K562 (cell line): ENCODE data around the gene PLTP. TPM values are rescaled to one million over a fixed set of nuclear protein-coding genes. Genes with fewer than 3 reads are reported as not detected.

Experiments
- CEBPB ChIP-seq: fragments of 450-650 bp; IDR thresholded peaks from 2 replicates; pipeline ENCODE4 v1.6.1; 2016; ENCODE audit warnings: missing genetic modification characterization, missing compliant biosample characterization
- HLTF ChIP-seq: fragments of 450-650 bp; IDR thresholded peaks from 2 replicates; pipeline ENCODE4 v1.6.1; 2016
- HMG20B ChIP-seq: fragments of 250-450 bp; sonication (Bioruptor Pico); IDR thresholded peaks from 2 replicates; pipeline ENCODE4 v1.5.0; 2021; ENCODE audit warnings: mild to moderate bottlenecking
- MEIS2 ChIP-seq: fragments of 450-650 bp; IDR thresholded peaks from 2 replicates; pipeline ENCODE4 v1.6.1; 2014; ENCODE audit warnings: mild to moderate bottlenecking; ENCODE audit not compliant: partially characterized antibody
- NONO ChIP-seq, 2 experiments: fragments of 200-400 bp in 1 of 2; fragments of 450-650 bp in 1 of 2; formaldehyde crosslinking in 1 of 2; IDR thresholded peaks; 2 replicates each; pipeline ENCODE4 v1.6.1; 2017; ENCODE audit warnings: low read depth in 2 of 2, mild to moderate bottlenecking in 2 of 2, moderate library complexity in 2 of 2, low read length in 1 of 2
- PCBP1 ChIP-seq: fragments of 200-400 bp; formaldehyde crosslinking; IDR thresholded peaks from 2 replicates; pipeline ENCODE4 v1.6.1; 2018; ENCODE audit warnings: mild to moderate bottlenecking, low read depth, low read length; ENCODE audit not compliant: poor library complexity, severe bottlenecking
- POLR2B ChIP-seq: fragments of 450-650 bp; IDR thresholded peaks from 2 replicates; pipeline ENCODE4 v1.6.1; 2018; ENCODE audit warnings: low read depth; ENCODE audit not compliant: partially characterized antibody
- RBFOX2 ChIP-seq: fragments of 200-400 bp; formaldehyde crosslinking; IDR thresholded peaks from 2 replicates; pipeline ENCODE4 v1.6.1; 2017; ENCODE audit warnings: low read depth, mild to moderate bottlenecking, low read length, moderate library complexity
- SREBF2 ChIP-seq: sonication (generic); formaldehyde crosslinking; IDR thresholded peaks from 2 replicates; pipeline ENCODE4 v1.4.0; 2020; ENCODE audit warnings: mild to moderate bottlenecking, missing genetic modification reagents
- ZNF175 ChIP-seq: fragments of 200-800 bp; sonication (Bioruptor generic); IDR thresholded peaks from 2 replicates; pipeline ENCODE4 v1.6.1; 2016; ENCODE audit warnings: low read depth, mild to moderate bottlenecking, missing genetic modification characterization, missing compliant biosample characterization
- ZNF239 ChIP-seq: fragments of 250-450 bp; sonication (Bioruptor Pico); IDR thresholded peaks from 2 replicates; pipeline ENCODE4 v1.4.0; 2020; ENCODE audit warnings: mild to moderate bottlenecking
- ZNF263 ChIP-seq: sonication (generic); formaldehyde crosslinking; IDR thresholded peaks from 2 replicates; pipeline ENCODE4 v1.8.0; 2022; ENCODE audit warnings: mild to moderate bottlenecking, missing genetic modification reagents, borderline replicate concordance
- ZNF696 ChIP-seq: fragments of 250-450 bp; sonication (Bioruptor Pico); conservative IDR thresholded peaks from 2 replicates; pipeline ENCODE4 v1.4.0; 2020; ENCODE audit warnings: mild to moderate bottlenecking, moderate library complexity
- ZNF76 ChIP-seq: fragments of 250-450 bp; sonication (Bioruptor Pico); IDR thresholded peaks from 2 replicates; pipeline ENCODE4 v1.4.0; 2020; ENCODE audit warnings: mild to moderate bottlenecking, moderate library complexity, borderline replicate concordance
- ZNF830 ChIP-seq: fragments of 250-450 bp; sonication (Bioruptor Pico); IDR thresholded peaks from 2 replicates; pipeline ENCODE4 v1.5.0; 2021; ENCODE audit warnings: mild to moderate bottlenecking
- polyA plus RNA-seq, 8 experiments: library from polyadenylated mRNA; depleted of rRNA in 4 of 8; stranded (reverse) in 5 of 8; unstranded in 3 of 8; fragments of >200 nt; fragmentation: Nextera tagmentation in 2 of 8; fragmentation: Illumina TruSeq in 1 of 8; extraction: Ambion mirVana in 2 of 8; extraction: Trizol in 1 of 8; gene quantifications; 2 replicates each; pipeline versions ENCODE4 v1.2.1 to v1.2.3, GENCODE V29; 2011 to 2014; ENCODE audit warnings: inconsistent platforms in 1 of 8, missing spikeins in 1 of 8
- total RNA-seq, 7 experiments: library from RNA; depleted of rRNA in 6 of 7; stranded (reverse); fragments of >200 nt in 6 of 7; fragmentation: Illumina TruSeq in 2 of 7; extraction: Trizol in 2 of 7; gene quantifications; 2 replicates each; pipeline versions ENCODE4 v1.2.1 to v1.2.3, GENCODE V29; 2011 to 2021; ENCODE audit warnings: low replicate concordance in 1 of 7
- TF ChIP-seq, protein P1 (sequence below): sonication (generic); formaldehyde crosslinking; IDR thresholded peaks from 2 replicates; pipeline ENCODE4 v1.8.0; 2022; ENCODE audit warnings: mild to moderate bottlenecking, missing genetic modification reagents
- TF ChIP-seq, protein P2 (sequence below): sonication (generic); formaldehyde crosslinking; IDR thresholded peaks from 2 replicates; pipeline ENCODE4 v1.8.1; 2023; ENCODE audit warnings: mild to moderate bottlenecking, missing genetic modification reagents
- TF ChIP-seq, protein P3 (sequence below): conservative IDR thresholded peaks from 2 replicates; pipeline ENCODE4 v1.6.1; 2011; ENCODE audit warnings: low read depth, mild to moderate bottlenecking, low read length; ENCODE audit not compliant: control insufficient read depth
- TF ChIP-seq, protein P4 (sequence below): sonication (generic); formaldehyde crosslinking; IDR thresholded peaks from 2 replicates; pipeline ENCODE4 v1.8.0; 2022; ENCODE audit warnings: mild to moderate bottlenecking, missing genetic modification reagents

PLTP gene
- total and polyA plus RNA-seq, 9 of the 15 experiments (the other 6 are each of a cell fraction or from before 2014, with no cell fraction given) = 2.8 to 29.3 (median 17.6) TPM

DNA sequence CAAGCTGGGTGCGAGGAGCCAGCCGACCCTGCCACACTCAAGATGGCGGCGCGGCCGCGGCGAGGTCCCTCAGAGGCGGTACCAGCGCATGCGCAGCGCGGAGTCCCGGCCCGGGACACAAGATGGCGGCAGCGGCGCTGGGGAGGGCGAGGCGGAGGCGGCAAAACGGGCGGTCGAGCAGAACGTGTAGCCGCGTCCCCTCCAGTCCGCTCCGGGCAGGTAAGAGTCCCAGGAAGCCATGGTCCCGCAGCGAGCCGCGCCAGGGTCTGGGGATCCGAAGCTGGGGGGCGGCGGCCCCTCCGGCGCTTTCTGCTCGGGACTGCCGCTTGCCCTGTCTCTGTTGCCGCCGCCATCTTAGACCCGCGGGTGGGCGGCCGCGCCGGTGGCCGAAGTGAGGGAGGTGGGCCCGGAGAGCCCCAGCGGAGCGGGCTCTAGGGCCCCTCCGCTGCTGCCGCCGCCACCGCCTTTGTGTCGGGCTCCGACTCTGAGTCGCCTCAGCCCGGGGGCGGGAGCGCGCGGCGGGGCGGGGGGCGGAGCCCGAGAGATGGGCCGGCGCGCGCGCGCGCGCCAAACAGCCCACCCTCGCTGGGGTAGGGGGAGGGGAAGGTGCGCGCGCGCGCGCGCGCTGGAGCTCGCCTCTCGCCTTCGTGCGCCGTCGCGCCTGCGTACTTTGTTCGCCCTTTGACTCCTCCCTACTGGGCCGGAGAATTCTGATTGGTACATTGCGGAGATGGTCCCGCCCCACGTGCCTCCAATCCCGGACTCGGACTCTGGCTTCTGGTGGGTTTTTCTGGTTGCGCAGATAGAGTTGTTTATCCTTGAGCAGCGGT lies 22.8 kb upstream of the PLTP start, which contains the start of gene PCIF1 (continued):
- TF ChIP-seq, protein P1, sequence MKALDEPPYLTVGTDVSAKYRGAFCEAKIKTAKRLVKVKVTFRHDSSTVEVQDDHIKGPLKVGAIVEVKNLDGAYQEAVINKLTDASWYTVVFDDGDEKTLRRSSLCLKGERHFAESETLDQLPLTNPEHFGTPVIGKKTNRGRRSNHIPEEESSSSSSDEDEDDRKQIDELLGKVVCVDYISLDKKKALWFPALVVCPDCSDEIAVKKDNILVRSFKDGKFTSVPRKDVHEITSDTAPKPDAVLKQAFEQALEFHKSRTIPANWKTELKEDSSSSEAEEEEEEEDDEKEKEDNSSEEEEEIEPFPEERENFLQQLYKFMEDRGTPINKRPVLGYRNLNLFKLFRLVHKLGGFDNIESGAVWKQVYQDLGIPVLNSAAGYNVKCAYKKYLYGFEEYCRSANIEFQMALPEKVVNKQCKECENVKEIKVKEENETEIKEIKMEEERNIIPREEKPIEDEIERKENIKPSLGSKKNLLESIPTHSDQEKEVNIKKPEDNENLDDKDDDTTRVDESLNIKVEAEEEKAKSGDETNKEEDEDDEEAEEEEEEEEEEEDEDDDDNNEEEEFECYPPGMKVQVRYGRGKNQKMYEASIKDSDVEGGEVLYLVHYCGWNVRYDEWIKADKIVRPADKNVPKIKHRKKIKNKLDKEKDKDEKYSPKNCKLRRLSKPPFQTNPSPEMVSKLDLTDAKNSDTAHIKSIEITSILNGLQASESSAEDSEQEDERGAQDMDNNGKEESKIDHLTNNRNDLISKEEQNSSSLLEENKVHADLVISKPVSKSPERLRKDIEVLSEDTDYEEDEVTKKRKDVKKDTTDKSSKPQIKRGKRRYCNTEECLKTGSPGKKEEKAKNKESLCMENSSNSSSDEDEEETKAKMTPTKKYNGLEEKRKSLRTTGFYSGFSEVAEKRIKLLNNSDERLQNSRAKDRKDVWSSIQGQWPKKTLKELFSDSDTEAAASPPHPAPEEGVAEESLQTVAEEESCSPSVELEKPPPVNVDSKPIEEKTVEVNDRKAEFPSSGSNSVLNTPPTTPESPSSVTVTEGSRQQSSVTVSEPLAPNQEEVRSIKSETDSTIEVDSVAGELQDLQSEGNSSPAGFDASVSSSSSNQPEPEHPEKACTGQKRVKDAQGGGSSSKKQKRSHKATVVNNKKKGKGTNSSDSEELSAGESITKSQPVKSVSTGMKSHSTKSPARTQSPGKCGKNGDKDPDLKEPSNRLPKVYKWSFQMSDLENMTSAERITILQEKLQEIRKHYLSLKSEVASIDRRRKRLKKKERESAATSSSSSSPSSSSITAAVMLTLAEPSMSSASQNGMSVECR (CRISPR knock-in tag) = 0 out of 2 replicates have a peak, but pooled peaks have one; percentile 55
- peak; percentile 96; the same call in 1 of the 2 replicates for TF ChIP-seq ZNF830 (CRISPR knock-in tag)
- peak; percentile 98 for TF ChIP-seq RBFOX2
- TF ChIP-seq NONO (IDR thresholded peaks at IDR 0.05; ENCODE audit: low read depth in 2 of 2, low read length in 1 of 2) = peak; percentile 77 to 95; a peak in 3 of 4 replicates
- TF ChIP-seq, protein P2, sequence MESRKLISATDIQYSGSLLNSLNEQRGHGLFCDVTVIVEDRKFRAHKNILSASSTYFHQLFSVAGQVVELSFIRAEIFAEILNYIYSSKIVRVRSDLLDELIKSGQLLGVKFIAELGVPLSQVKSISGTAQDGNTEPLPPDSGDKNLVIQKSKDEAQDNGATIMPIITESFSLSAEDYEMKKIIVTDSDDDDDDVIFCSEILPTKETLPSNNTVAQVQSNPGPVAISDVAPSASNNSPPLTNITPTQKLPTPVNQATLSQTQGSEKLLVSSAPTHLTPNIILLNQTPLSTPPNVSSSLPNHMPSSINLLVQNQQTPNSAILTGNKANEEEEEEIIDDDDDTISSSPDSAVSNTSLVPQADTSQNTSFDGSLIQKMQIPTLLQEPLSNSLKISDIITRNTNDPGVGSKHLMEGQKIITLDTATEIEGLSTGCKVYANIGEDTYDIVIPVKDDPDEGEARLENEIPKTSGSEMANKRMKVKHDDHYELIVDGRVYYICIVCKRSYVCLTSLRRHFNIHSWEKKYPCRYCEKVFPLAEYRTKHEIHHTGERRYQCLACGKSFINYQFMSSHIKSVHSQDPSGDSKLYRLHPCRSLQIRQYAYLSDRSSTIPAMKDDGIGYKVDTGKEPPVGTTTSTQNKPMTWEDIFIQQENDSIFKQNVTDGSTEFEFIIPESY (CRISPR knock-in tag) = 0 out of 2 replicates have a peak, but pooled peaks have one; percentile 5
- TF ChIP-seq HMG20B (CRISPR knock-in tag) = no peak
- no peak for TF ChIP-seq SREBF2 (CRISPR knock-in tag)
- TF ChIP-seq, protein P3, sequence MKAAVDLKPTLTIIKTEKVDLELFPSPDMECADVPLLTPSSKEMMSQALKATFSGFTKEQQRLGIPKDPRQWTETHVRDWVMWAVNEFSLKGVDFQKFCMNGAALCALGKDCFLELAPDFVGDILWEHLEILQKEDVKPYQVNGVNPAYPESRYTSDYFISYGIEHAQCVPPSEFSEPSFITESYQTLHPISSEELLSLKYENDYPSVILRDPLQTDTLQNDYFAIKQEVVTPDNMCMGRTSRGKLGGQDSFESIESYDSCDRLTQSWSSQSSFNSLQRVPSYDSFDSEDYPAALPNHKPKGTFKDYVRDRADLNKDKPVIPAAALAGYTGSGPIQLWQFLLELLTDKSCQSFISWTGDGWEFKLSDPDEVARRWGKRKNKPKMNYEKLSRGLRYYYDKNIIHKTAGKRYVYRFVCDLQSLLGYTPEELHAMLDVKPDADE = peak; percentile 91
- peak; percentile 72; the same call in 1 of the 2 replicates for TF ChIP-seq ZNF175 (CRISPR knock-in tag)
- no peak; the same call in 1 of the 2 replicates for TF ChIP-seq ZNF239 (CRISPR knock-in tag)
- 0 out of 2 replicates have a peak, but pooled peaks have one; percentile 62 for TF ChIP-seq ZNF76
- peak; percentile 82 for TF ChIP-seq MEIS2
- TF ChIP-seq, protein P4, sequence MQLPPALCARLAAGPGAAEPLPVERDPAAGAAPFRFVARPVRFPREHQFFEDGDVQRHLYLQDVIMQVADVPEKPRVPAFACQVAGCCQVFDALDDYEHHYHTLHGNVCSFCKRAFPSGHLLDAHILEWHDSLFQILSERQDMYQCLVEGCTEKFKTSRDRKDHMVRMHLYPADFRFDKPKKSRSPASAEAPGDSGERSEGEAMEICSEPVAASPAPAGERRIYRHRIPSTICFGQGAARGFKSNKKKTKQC = peak; percentile 78
- TF ChIP-seq HLTF = 0 out of 2 replicates have a peak, but pooled peaks have one; percentile 52
- TF ChIP-seq POLR2B = peak; percentile 95
- peak; percentile 91 for TF ChIP-seq PCBP1
- peak; percentile 64; the same call in 1 of the 2 replicates for TF ChIP-seq ZNF263 (CRISPR knock-in tag)
- no peak for TF ChIP-seq ZNF696 (CRISPR knock-in tag)
- no peak for TF ChIP-seq CEBPB (tag)
